Peyer's patch (tissue), 4 donors: ENCODE results near the gene C4orf50.

Experiments used
- CTCF ChIP-seq, 6 experiments: fragments of 450-650 bp in 4 of 6; fragments of 200-600 bp in 2 of 6; sonication (generic) in 1 of 6; IDR thresholded peaks; one replicate each; pipeline ENCODE4 v1.5.1; 2017 to 2019; ENCODE audit warnings: antibody characterized with exemption in 6 of 6, mild to moderate bottlenecking in 3 of 6, moderate library complexity in 1 of 6
- POLR2A ChIP-seq, 2 donors: fragments of 450-650 bp; IDR thresholded peaks; one replicate each; pipeline ENCODE4 v1.5.1; 2017; ENCODE audit warnings: antibody characterized with exemption in 2 of 2, mild to moderate bottlenecking in 2 of 2, moderate library complexity in 2 of 2

- TF ChIP-seq CTCF (IDR thresholded peaks at IDR 0.05) (no peak), POLR2A (IDR thresholded peaks at IDR 0.05) (no peak)
Observed at GRCh38 chr4:5893591-5893990, 124.6 kb downstream of the C4orf50 start.
